H1 (cell line): ENCODE measurements around the gene BAZ1B. TPM values are rescaled to one million over a fixed set of nuclear protein-coding genes. Genes with fewer than 3 reads are reported as not detected.
"Not testable (repeated sequence)": the region's sequence is repeated elsewhere in the genome, so short reads cannot be mapped to it uniquely, and the experiment has no call there.

ENCODE experiments used
- CTCF ChIA-PET: fragments of 300-600 bp; sonication (Branson Sonifier 250); formaldehyde crosslinking; loops from one replicate; lab custom pipeline; 2021; ENCODE audit not compliant: partially characterized antibody; lab: Charles Lee
- POLR2A ChIA-PET: fragments of 300-600 bp; sonication (Branson Sonifier 250); formaldehyde crosslinking; loops from one replicate; lab custom pipeline; 2021; ENCODE audit warnings: inconsistent platforms; ENCODE audit not compliant: partially characterized antibody; lab: Charles Lee
- DNase-seq, 2 experiments: peaks; one replicate each; pipeline versions ENCODE4 v3.0.0 to v3.0.0-alpha.2; 2010 to 2022; ENCODE audit warnings: low spot score in 2 of 2, low read depth in 1 of 2, mixed read lengths in 1 of 2
- FAIRE-seq: peaks from 2 replicates; lab custom pipeline; 2011; peaks lifted over from hg19 to GRCh38; lab: Jason Lieb, UNC
- H2AFZ ChIP-seq: 2 replicates; pipeline ENCODE4 v1.8.1; 2012; ENCODE audit warnings: low read length, inconsistent platforms
- H2AK5ac ChIP-seq: 2 replicates; pipeline ENCODE4 v1.6.1; 2013; ENCODE audit warnings: low read depth, low read length
- H2BK120ac ChIP-seq: replicated peaks from 2 replicates; pipeline ENCODE3; 2013; ENCODE audit warnings: low read depth, low read length, inconsistent platforms
- H2BK12ac ChIP-seq: 2 replicates; pipeline ENCODE4 v1.6.1; 2013; ENCODE audit warnings: low read depth, low read length
- H2BK15ac ChIP-seq: 2 replicates; pipeline ENCODE4 v1.6.1; 2013; ENCODE audit warnings: low read length
- H2BK20ac ChIP-seq: 2 replicates; pipeline ENCODE4 v1.6.1; 2013; ENCODE audit warnings: low read length
- H2BK5ac ChIP-seq: 2 replicates; pipeline ENCODE4 v1.6.1; 2013; ENCODE audit warnings: low read depth, low read length
- H3K14ac ChIP-seq: 2 replicates; pipeline ENCODE4 v1.6.1; 2013; ENCODE audit warnings: inconsistent platforms; ENCODE audit not compliant: insufficient read length
- H3K18ac ChIP-seq: 2 replicates; pipeline ENCODE4 v1.6.1; 2013; ENCODE audit warnings: low read length; ENCODE audit errors: extremely low read depth
- H3K23ac ChIP-seq: 2 replicates; pipeline ENCODE4 v1.6.1; 2013; ENCODE audit warnings: inconsistent platforms; ENCODE audit not compliant: insufficient read length
- H3K23me2 ChIP-seq: 2 replicates; pipeline ENCODE4 v1.6.1; 2013; ENCODE audit warnings: low read depth, low read length
- H3K27ac ChIP-seq: 2 replicates; pipeline ENCODE4 v1.6.1; 2011; ENCODE audit warnings: low read depth, low read length, inconsistent platforms
- H3K27me3 ChIP-seq, 4 experiments: replicated peaks in 1 of 4; 1 replicate in 1 of 4; 2 replicates in 3 of 4; pipeline versions ENCODE4 v1.6.1 to v1.8.1; 2011 to 2013; ENCODE audit warnings: low read length in 3 of 4, mild to moderate bottlenecking in 3 of 4, inconsistent platforms in 2 of 4, mixed read lengths in 2 of 4, moderate library complexity in 1 of 4; ENCODE audit not compliant: control insufficient read depth in 3 of 4, insufficient read depth in 3 of 4; ENCODE audit errors: extremely low read depth in 1 of 4
- H3K36me3 ChIP-seq, 4 experiments: 2 replicates each; pipeline versions ENCODE4 v1.6.1 to v1.8.1; 2011 to 2013; ENCODE audit warnings: mild to moderate bottlenecking in 4 of 4, low read length in 3 of 4, moderate library complexity in 2 of 4, control low read depth in 1 of 4, inconsistent platforms in 1 of 4; ENCODE audit not compliant: insufficient read depth in 4 of 4, control insufficient read depth in 2 of 4
- H3K4ac ChIP-seq: replicated peaks from 2 replicates; pipeline ENCODE3; 2013; ENCODE audit warnings: low read length, low read depth, mixed read lengths, inconsistent platforms; ENCODE audit not compliant: insufficient read length
- H3K4me1 ChIP-seq, 4 experiments: replicated peaks in 1 of 4; 1 replicate in 1 of 4; 2 replicates in 3 of 4; pipeline versions ENCODE4 v1.6.1 to v1.8.1; 2011 to 2013; ENCODE audit warnings: low read length in 3 of 4, inconsistent platforms in 2 of 4, mixed read lengths in 1 of 4; ENCODE audit not compliant: insufficient read depth in 4 of 4, control insufficient read depth in 3 of 4
- H3K4me2 ChIP-seq, 2 experiments: 2 replicates each; pipeline versions ENCODE4 v1.6.1 to v1.8.1; 2011 to 2013; ENCODE audit warnings: low read depth in 2 of 2, low read length in 2 of 2, control low read depth in 1 of 2, inconsistent platforms in 1 of 2, mild to moderate bottlenecking in 1 of 2; ENCODE audit not compliant: insufficient read depth in 1 of 2
- H3K4me3 ChIP-seq, 4 experiments: fragments of 200-600, 300-600 bp in 1 of 4; sonication (generic), shearing (Covaris generic), sonication (Bioruptor Twin) in 1 of 4; 2 replicates each; pipeline versions ENCODE4 v1.5.1 to v1.8.1; 2011 to 2016; ENCODE audit warnings: low read length in 4 of 4, low read depth in 3 of 4, control low read depth in 2 of 4, inconsistent platforms in 2 of 4, mild to moderate bottlenecking in 2 of 4, mixed read lengths in 1 of 4, moderate library complexity in 1 of 4; ENCODE audit not compliant: insufficient read depth in 2 of 4; ENCODE audit errors: extremely low read depth in 1 of 4
- H3K56ac ChIP-seq: replicated peaks from 2 replicates; pipeline ENCODE3; 2013; ENCODE audit warnings: low read depth, mild to moderate bottlenecking, mixed read lengths, low read length, inconsistent platforms; ENCODE audit not compliant: insufficient read length
- H3K79me1 ChIP-seq: 2 replicates; pipeline ENCODE4 v1.6.1; 2013; ENCODE audit warnings: low read depth, low read length, control low read depth
- H3K79me2 ChIP-seq, 2 experiments: 2 replicates each; pipeline versions ENCODE4 v1.6.1 to v1.8.1; 2012 to 2013; ENCODE audit warnings: low read length in 2 of 2, mild to moderate bottlenecking in 2 of 2, inconsistent platforms in 1 of 2; ENCODE audit not compliant: insufficient read depth in 2 of 2, control insufficient read depth in 1 of 2
- H3K9ac ChIP-seq, 4 experiments: replicated peaks in 1 of 4; 1 replicate in 1 of 4; 2 replicates in 3 of 4; pipeline versions ENCODE4 v1.6.1 to v1.8.1; 2011 to 2013; ENCODE audit warnings: low read depth in 3 of 4, low read length in 3 of 4, control low read depth in 2 of 4, mild to moderate bottlenecking in 2 of 4, moderate library complexity in 2 of 4, inconsistent platforms in 1 of 4; ENCODE audit errors: extremely low read depth in 1 of 4
- H3K9me3 ChIP-seq, 2 experiments: 2 replicates each; pipeline versions ENCODE4 v1.6.1 to v1.8.1; 2012 to 2013; ENCODE audit warnings: mild to moderate bottlenecking in 2 of 2, moderate library complexity in 2 of 2, control low read depth in 1 of 2, inconsistent platforms in 1 of 2, low read depth in 1 of 2, low read length in 1 of 2, mixed read lengths in 1 of 2; ENCODE audit not compliant: insufficient read depth in 2 of 2
- H4K20me1 ChIP-seq, 2 experiments: replicated peaks in 1 of 2; 2 replicates each; pipeline versions ENCODE3 to v1.8.1; 2011 to 2013; ENCODE audit warnings: inconsistent platforms in 2 of 2, low read length in 2 of 2, mild to moderate bottlenecking in 1 of 2; ENCODE audit not compliant: insufficient read depth in 2 of 2, control insufficient read depth in 1 of 2
- H4K5ac ChIP-seq: 2 replicates; pipeline ENCODE4 v1.6.1; 2013; ENCODE audit warnings: low read length, low read depth, mixed read lengths, inconsistent platforms; ENCODE audit not compliant: insufficient read length
- H4K8ac ChIP-seq: 2 replicates; pipeline ENCODE4 v1.8.0; 2013; ENCODE audit warnings: mild to moderate bottlenecking, moderate library complexity, low read length, inconsistent platforms; ENCODE audit not compliant: insufficient read depth; ENCODE audit errors: extremely low read depth
- H4K91ac ChIP-seq: replicated peaks from 2 replicates; pipeline ENCODE3; 2013; ENCODE audit warnings: low read length, mixed read lengths, inconsistent platforms; ENCODE audit not compliant: insufficient read length
- WGBS, 2 experiments: shearing (Covaris generic) in 1 of 2; methylation state at CpG; one replicate each; pipeline versions ENCODE4 v1.1.6 to v1.1.7; 2013 to 2015; ENCODE audit warnings: low lambda C conversion rate in 2 of 2, mixed read lengths in 2 of 2, inconsistent platforms in 1 of 2, low coverage in 1 of 2, missing lambda C conversion rate in 1 of 2; ENCODE audit not compliant: insufficient replicate concordance in 2 of 2, insufficient coverage in 1 of 2, insufficient read length in 1 of 2; ENCODE audit errors: extremely low coverage in 1 of 2, missing lambda C conversion rate in 1 of 2; 5-methylcytosine and 5-hydroxymethylcytosine counted together
- polyA plus RNA-seq, 7 experiments: library from polyadenylated mRNA; depleted of rRNA in 3 of 7; stranded (reverse) in 5 of 7; unstranded in 2 of 7; fragments of >200 nt in 5 of 7; fragments of 200-250 nt in 2 of 7; gene quantifications; 1 replicate in 5 of 7; 2 replicates in 1 of 7; 4 replicates in 1 of 7; pipeline versions ENCODE4 v1.2.1 to v1.2.3, GENCODE V29; 2011 to 2013; ENCODE audit warnings: missing spikeins in 2 of 7, mixed read lengths in 2 of 7
- total RNA-seq: library from RNA; stranded (reverse); fragmentation: NEBNext Ultra II Directional; extraction: Animal tissue kit (Norgen Biotek cat#: 25700); gene quantifications from 2 replicates; pipeline ENCODE4 v1.2.1, GENCODE V29; 2021

BAZ1B gene
- total and polyA plus RNA-seq, 2 of the 8 experiments (the other 6 are each of a cell fraction or from before 2014, with no cell fraction given) = 21.0 to 86.8 TPM

DNA sequence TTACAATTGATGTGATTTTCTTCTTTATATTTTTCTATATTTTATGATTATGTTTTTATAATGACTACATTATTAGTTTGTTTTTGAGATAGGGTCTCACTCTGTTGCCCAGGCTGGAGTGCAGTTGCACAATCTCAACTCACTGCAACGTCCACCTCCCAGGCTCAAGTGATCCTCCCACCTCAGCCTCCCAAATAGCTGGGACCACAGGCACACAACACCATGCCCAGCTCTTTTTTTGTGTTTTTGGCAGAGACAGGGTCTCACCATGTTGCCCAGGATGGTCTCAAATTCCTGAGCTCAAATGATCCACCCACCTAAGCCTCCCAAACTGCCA, 4.0 kb upstream of the BAZ1B start:
- not testable (repeated sequence) for H3K14ac ChIP-seq, FAIRE-seq, H3K79me2 ChIP-seq, H3K56ac ChIP-seq, H3K23ac ChIP-seq, H3K4me1 ChIP-seq, H4K91ac ChIP-seq, H3K4me3 ChIP-seq, H3K9me3 ChIP-seq, H3K36me3 ChIP-seq, H3K23me2 ChIP-seq, H3K79me1 ChIP-seq, H2AFZ ChIP-seq, H3K9ac ChIP-seq, H2BK5ac ChIP-seq, H3K27me3 ChIP-seq, H3K4ac ChIP-seq, H3K27ac ChIP-seq, H3K4me2 ChIP-seq, H2BK15ac ChIP-seq, H4K8ac ChIP-seq, H2BK120ac ChIP-seq, H4K20me1 ChIP-seq, H4K5ac ChIP-seq, H2AK5ac ChIP-seq, H2BK20ac ChIP-seq, DNase-seq, H3K18ac ChIP-seq, H2BK12ac ChIP-seq
- CTCF ChIA-PET = interaction anchor here (0.7 to 1.1 kb wide), 2 partner anchors 41 to 116 kb away, joined by 4 to 5 read pairs; no protein-coding TSS in a partner anchor
- POLR2A ChIA-PET = interaction anchor here (0.7 to 1.5 kb wide), 4 partner anchors 10 to 52 kb away, joined by 3 to 5 read pairs (median 3); partner anchors contain the start of gene TBL2
- 88% methylated on average over 1 of the region's 1 CpG; no CpG with 5 or more reads in 1 of the 2 experiments for WGBS, 2 experiments
